Activated T-helper 9 cell treated with anti-CD3 and anti-CD28 coated beads, Interleukin-2, amount 50 U/mL, for 16 hours (primary cell): ENCODE results near the gene TOR4A.
A peak's percentile ranks its signal among the peaks of the same experiment; 100 is the strongest.
"Not testable (repeated sequence)": the region's sequence is repeated elsewhere in the genome, so short reads cannot be mapped to it uniquely, and the experiment has no call there.

Experiments
- DNase-seq: peaks from one replicate; pipeline ENCODE4 v3.0.0-alpha.2; 2020; ENCODE audit warnings: low read depth

TOR4A gene

DNA sequence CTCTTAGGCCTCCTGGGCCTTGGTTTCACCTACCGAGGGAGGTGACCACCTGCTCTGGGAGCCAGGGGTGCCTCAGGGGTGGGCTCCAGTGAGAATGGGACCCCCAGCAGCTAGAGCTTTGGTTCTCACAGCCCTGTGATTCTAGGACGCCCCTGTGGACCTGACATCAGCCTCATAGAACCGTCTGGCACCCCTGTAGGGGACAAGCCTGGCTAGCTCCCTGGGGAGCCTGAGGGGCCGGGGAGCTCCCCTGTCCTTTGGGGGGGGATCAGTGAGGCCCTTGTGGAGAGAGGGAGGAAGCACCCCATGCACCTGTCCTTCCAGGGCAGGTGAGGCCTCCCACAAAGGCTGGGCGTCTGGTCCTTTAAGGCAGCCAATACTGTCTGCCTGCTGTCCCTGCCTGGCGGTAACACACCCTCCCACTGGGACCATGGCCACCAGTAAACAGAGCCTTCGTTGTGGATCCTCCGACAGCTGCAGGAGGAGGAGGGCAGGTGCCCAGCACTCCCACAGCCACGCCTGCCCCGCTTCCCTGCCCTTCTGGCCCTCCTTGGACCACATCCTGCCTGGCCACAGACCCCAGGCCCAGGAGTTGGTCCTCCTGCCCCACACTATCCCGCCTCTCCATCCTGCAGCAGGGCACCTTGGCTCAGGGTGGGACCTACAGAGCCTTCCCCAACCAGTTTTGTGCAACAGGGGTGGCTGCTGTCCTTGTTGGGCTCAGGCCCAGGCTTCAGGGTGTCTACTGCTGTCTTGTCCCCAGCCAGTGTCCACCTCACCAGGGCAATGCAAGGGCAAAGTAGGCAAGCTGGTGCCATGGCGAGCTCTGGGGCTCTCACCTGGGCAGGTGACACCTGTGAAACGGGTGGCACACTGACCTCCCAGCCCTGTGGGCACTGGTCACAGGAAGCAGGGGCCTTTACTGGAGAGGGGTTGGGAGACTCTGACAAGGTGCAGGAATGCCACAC lies 39.5 kb upstream of the TOR4A start:
- DNase-seq, result no peak

DNA sequence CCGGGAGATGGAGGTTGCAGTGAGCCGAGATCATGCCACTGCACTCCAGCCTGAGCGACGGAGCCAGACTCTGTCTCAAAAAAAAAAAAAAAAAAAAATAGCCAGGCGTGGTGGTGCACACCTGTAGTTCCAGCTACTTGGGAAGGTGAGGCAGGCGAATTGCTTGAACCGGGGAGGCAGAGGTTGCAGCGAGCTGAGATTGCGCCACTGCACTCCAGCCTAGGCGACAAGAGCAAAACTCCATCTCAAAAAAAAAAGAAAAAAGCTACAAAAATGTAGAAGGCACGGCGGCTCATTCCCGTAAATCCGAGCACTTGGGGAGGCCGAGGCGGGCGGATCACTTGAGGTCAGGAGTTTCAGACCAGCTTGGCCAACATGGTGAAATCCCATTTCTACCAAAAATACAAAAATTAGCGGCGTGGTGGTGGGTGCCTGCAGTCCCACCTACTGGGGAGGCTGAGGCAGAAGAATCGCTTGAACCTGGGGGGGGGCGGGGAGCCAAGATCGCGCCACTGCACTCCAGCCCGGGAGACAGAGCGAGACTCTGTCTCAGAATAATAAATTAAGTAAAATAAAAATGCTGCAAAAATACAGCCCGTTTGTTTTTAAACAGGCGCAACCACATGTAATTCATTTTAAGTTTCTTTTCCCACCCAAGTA lies 37.9 kb upstream of the TOR4A start:
- not testable (repeated sequence) for DNase-seq

DNA sequence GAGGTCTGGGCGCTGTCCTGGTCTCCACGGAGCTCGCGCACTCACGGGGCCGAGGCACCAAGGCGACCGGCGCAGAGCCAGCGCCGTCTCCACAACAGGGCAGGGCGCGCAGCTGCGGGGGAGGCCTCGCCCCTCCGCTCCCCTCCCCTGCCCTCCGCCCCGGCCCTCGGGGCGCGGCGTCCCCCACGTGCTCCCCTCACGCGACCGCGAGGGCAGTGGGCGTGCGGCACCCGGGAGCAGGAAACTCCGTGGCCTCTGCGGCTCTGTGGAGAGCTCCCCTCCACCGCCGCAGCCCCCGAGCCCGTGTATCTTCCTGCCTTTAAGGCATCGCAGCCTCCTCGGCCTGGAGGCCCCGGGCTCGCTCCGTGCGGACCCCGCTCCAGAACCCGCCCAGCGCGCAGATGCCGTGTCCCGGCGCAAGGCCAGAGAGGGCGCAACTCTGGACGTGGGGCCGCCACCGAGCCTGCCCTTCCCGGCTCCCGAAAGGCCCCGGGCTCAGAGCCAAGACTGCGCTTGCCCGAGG lies 37.1 kb upstream of the TOR4A start:
- peak; percentile 59 for DNase-seq

DNA sequence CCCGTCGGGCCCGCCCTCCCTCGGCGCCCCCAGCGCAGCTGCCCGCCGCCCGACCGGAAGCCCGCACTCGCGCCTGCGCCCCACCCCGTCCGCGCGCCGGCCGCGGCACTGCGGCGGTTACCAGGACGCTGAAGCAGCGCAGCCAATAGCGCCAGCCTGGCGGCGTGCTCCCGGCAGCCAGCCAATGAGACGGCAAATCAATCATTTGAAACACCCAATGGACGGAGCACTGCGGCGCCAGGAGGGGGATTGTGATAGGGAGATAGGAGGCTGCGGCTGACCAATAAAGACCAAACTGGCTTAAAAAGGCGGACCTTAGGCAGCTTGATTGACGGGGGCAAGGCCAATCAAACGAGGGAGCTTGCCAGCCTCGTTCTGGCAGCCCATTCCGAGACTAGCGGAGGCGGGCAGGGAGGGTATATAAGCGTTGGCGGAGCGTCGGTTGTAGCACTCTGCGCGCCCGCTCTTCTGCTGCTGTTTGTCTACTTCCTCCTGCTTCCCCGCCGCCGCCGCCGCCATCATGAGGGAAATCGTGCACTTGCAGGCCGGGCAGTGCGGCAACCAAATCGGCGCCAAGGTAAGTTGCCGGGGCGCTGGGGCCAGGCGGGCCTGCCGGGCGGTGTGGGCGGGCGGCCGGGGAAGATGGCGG lies 36.6 kb upstream of the TOR4A start, which contains the start of gene TUBB4B:
TUBB4B (plus strand) TSS at position 447 of the 649 bp plus-strand sequence; CDS start at position 521, 74 bp downstream.
- DNase-seq, result peak; percentile 95

DNA sequence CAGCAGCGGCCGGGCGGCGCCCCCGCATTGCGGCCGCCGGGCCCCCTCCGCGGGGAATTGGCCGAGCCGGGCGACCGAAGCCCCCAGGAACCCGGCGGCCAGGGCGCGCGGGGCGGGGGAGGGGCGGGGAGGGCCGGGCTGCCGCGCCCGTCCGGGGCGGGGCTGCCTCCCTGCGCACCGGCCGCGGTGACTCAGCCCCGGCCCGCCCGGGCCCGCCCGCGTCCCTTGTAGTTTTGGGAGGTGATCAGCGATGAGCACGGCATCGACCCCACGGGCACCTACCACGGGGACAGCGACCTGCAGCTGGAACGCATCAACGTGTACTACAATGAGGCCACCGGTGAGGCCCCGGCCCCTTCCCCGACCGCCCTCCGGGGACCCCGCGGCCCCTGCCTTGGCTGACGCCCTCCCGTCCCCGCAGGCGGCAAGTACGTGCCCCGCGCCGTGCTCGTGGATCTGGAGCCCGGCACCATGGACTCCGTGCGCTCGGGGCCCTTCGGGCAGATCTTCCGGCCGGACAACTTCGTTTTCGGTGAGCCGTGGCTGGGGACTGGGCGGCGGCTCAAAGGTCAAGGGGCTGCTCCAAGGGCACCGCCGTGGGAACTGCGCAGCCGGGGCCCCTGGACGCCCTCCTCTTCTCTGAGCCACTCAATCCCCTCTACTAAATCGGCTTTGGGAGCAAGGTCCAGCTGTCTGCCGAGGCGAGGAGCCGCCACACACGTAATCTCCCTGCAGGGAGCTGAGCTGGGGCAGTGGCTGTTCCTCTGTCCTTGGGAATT lies 35.8 kb upstream of the TOR4A start:
- peak; percentile 64 for DNase-seq

DNA sequence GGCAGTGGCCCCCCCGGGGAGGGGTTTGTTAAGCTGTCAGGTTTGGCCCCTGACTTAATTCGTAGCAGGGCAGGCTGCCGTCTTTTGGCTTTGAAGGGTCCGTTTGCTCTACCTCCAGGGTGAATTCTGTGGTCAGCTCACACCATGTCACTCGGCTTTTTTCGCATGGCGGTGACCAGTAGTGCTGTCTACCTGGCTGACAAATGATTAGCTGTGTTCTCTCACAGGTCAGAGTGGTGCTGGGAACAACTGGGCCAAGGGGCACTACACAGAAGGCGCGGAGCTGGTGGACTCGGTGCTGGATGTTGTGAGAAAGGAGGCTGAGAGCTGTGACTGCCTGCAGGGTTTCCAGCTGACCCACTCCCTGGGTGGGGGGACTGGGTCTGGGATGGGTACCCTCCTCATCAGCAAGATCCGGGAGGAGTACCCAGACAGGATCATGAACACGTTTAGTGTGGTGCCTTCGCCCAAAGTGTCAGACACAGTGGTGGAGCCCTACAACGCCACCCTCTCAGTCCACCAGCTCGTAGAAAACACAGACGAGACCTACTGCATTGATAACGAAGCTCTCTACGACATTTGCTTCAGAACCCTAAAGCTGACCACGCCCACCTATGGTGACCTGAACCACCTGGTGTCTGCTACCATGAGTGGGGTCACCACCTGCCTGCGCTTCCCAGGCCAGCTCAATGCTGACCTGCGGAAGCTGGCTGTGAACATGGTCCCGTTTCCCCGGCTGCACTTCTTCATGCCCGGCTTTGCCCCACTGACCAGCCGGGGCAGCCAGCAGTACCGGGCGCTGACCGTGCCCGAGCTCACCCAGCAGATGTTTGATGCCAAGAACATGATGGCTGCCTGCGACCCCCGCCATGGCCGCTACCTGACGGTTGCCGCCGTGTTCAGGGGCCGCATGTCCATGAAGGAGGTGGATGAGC lies 35.0 kb upstream of the TOR4A start:
- no peak for DNase-seq

DNA sequence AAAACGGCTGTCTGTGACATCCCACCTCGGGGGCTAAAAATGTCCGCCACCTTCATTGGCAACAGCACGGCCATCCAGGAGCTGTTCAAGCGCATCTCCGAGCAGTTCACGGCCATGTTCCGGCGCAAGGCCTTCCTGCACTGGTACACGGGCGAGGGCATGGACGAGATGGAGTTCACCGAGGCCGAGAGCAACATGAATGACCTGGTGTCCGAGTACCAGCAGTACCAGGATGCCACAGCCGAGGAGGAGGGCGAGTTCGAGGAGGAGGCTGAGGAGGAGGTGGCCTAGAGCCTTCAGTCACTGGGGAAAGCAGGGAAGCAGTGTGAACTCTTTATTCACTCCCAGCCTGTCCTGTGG lies 34.3 kb upstream of the TOR4A start:
- not testable (repeated sequence) for DNase-seq

DNA sequence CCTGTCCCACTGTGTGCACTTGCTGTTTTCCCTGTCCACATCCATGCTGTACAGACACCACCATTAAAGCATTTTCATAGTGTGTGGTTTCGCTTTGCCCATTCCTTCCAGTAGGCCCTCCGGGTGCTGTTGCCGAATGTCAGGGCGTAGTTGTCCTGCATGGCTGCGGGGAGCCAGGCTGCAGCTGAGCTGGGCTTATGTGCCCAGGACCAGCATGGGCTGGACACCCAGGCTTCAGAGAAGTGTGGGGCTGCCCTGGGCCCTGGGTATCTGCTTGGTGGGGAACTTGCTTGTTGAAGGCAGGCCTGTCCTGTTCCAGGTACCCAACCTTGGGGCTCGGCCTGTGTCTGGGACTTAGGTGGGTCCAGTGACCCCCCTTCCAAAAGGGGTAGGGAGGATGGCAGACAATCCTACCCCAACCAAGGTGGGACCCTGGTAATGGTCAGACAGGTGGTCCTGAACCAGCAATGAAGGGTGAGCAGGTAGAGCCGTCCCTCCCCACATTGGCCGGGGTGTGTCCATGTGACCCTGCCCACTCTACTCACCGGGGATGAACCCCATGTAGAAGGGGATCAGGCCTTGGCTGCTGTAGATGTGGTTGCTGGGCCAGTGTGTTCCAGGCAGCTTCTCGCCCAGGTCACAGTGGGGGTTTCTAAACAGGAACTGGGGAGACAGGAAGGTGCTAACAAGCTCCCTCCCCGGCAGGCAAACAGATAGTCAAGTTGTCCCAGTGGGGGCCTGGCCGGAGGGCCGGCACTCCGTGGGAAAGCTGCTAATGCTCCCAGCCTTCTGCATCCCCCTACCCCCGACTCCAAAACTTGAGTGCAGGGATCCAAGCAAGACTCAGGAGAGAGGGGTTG lies 33.7 kb upstream of the TOR4A start:
- no peak for DNase-seq

DNA sequence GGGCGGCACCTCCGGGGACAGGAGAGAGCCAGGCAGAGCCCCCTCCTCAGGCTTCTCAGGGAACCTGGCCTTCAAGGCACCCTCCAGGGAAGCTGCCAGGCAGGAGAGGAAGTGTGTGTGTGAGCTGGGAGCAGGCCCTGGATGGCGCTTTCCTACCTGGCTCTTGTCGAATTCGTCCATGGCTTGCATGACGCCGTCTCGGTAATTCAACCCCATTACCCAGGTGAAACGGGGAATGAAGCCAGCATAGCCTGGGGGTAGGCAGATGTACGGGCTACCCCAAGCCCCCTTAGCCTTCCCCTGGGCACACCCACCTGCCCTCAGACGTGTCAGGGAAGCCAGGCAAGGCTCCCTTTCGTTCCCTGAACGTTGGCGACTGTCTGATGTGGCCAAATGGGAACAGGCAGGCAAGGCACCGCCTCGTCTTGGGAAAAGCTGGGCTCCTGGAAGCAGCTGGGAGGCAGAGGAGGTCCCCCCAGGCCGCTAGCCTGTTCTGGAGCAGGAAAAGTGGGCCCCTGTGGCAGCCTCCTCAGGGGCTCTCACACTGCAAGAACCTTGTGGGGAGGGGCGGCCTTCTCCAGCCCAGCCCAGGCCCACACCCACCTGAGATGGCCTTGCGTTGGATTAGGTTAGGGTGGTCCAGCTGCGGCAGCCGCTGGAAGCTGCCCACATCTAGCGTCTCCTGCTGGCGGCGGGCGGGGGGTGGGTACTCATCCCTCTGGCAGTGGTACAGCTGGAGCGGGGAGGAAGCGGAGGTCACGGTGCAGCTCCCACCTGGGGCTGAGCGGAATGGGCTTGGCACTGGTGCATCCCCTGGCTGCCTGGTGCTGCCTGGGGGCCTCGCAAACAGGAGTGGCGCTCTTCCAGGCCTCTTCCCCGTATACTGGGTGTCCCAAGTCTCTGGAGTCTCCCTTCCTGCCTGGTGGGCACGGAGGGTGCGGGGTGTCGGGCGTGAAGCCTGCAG lies 32.8 kb upstream of the TOR4A start:
- DNase-seq, result no peak

DNA sequence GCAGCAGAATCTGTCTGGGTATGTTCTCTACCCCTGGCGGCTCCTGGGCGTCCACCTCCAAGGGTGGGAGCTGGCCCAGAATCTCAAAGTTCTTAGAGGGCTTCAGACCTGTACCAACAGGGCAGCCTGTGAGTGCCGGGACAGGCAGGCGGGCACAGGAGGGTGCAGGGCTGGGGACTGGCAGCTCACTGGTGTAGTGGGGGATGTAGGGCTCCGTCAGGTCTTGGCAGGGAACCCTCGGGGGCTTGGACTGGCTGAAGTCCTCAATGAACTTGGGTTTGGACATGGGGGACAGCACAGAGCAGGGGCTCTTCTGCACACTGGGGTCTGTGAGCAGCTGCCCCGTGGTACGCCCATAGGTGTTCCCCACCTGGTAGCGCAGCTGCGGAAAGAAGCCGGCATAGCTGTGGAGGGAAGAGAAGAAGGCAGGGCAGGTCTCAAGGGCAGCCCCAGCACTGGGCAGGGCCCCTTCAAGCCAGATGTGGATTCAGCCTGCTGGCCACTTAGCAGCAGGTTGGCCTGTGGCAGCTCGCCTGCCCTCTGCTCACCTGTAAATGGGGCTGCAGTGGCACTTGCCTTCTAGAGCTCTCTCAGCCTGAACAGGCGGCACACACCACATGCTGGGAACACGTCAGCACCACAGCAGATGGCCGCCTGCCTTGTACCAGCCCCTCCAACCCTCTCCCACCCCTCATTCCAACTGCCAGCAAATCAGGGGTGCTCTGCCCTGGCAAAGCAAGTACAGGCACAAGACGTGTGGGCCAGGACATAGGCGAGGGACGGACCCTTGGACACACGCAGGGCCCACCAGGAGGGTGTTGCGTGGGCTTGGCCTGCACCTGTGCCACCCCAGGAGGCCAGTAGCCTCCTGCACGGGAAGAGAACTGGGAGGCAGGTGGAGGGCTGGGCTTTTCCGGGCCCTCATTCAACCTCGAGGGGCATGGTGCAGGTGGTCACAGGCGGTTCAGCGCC lies 31.8 kb upstream of the TOR4A start:
- no peak for DNase-seq

DNA sequence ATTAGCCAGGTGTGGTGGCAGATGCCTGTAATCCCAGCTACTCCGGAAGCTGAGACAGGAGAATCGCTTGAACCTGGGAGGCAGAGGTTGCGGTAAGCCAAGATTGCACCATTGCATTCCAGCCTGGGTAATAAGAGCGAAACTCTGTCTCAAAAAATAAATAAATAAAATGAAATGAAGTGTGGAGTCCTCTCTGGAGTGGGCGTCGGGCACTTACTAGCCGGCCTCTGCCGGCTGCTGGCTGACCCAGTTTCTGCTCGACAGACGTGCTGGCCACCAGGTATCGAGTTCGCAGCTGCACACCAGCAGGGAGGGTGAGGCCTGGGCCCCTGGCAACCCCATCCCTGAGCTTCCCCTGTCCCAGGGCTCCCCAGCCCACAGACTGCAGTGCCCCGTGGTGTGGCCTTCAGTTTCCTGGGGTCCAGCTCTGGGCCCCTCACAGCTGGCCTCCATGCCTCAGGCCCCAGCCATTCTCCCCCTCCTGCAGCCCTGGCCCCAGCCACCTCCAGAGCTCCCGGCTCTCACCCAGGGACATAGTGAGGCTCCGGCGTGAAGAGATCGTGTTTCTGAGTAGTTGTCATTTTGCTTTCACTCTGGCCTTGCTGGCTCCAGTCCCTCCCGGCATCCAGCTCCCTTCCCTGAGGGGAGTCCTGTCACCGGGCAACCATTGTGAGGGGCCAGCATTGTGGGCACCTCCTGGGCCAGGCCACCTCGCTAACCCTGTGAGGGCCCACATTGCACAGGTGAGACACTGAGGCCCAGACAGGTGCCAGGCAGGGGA lies 30.2 kb upstream of the TOR4A start:
- no peak for DNase-seq

DNA sequence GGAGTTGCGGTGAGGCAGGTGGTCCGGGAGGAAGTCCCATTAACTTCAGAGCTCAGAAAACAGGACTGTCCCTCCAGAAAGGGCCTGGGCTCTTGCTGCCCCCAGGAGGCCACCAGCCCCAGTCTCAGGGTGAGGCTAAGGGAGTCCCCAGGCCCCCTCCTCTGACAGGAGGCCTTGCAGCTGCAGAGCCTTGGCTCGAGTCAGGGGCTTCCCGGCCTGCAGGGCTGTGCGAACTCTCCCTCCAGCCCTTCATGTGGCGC lies 29.7 kb upstream of the TOR4A start:
- DNase-seq, result no peak

DNA sequence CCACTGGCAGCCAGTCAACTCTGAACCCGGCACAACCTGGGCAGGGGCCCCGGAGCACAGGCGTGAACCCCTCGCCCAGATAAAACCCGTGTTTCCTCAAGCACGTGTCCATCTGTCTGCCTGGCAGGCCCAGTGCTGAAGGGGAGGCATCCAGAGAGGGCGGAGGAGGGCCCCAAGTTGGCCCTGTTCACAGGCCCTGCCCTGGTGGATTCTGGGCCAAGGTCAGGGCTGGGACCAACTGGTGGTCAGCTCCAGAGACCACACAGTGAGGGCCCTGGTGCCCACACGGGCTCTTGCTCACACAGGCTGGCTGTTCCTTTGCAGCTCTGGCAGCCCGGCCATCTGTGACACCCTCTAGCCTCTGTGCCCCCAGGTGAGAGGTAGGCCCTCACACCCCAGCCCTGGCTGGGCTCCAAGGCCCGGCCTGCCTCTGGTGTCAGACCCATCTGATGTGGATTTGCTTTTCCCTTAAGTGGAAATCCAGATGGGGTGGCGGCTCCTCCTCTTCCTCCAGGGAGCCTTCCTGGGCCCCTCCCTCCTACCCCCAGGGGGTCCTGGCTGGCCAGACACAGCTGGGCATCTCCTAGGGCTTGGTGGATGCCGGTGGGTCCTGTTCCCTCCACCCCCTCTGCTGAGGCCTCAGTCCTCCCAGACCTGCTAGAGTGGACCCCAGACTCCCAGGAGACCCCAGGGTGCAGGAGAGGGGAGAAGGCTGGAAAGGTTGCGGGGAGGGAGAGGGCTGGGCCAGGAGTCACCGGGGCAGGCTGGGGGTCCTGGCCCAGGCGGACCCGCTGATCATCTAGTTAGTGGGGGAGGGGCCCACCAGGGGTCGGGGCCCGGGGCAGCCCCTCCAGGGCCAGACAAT lies 27.0 kb upstream of the TOR4A start:
- DNase-seq, result no peak

DNA sequence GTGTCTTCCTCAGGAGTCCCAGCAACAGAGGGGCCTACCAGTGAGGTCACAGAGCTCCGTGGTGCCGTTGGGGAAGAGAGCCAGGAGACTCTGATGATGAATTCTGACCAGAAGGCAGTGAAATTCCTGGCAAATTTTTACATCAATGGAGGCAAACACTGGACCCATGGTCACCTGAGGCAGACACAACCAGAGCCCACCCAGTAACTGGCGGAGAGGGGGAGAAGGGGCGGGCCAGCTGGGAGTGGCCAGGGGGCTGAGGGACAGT lies 26.4 kb upstream of the TOR4A start, which contains the start of gene STPG3:
STPG3 (plus strand) TSS at position 93 of the 268 bp plus-strand sequence; CDS start at position 94, 1 bp downstream.
- no peak for DNase-seq

DNA sequence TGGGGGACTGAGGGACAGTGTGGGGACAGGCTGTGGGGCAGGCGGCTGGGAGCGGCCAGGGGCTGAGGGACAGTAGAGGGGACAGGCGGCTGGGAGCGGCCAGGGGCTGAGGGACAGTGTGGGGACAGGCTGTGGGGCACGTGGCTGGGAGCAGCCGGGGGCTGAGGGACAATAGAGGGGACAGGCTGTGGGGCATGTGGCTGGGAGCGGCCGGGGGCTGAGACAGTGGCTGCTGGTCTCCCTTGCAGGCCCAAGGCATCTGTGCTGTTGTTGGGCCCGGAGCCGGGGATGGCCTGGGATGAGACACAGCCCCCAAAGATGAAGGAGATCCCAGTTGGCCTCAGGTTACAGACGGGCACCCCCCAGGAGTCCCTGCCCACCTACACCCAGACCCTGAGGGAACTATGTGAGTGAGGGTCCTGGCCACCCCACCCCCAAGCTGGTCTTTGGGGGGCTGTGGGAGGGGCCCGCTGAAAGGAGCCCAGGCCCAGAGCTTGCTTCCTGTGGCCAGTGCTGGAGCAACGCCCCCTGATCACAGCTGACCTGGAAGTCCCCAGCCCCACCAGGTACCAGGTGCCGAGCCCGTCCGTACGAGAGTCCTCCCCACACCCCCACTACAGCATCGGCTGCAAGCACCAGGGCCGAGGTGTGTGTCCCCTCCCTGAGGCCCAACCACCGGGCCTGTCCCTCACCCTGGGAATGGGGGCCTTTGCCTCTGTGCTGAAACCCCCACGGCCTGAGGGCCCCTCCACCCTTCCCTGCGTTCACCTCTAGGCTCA lies 25.8 kb upstream of the TOR4A start:
- no peak for DNase-seq
